GM19438 (cell line): ENCODE measurements around the gene TMEM72.

Source experiments
- ATAC-seq: cut with Tn5 transposase; IDR thresholded peaks from one replicate; pipeline ENCODE4 v1.9.1; 2021; ENCODE audit warnings: low read depth; ENCODE audit not compliant: unreplicated experiment

TMEM72 gene

DNA sequence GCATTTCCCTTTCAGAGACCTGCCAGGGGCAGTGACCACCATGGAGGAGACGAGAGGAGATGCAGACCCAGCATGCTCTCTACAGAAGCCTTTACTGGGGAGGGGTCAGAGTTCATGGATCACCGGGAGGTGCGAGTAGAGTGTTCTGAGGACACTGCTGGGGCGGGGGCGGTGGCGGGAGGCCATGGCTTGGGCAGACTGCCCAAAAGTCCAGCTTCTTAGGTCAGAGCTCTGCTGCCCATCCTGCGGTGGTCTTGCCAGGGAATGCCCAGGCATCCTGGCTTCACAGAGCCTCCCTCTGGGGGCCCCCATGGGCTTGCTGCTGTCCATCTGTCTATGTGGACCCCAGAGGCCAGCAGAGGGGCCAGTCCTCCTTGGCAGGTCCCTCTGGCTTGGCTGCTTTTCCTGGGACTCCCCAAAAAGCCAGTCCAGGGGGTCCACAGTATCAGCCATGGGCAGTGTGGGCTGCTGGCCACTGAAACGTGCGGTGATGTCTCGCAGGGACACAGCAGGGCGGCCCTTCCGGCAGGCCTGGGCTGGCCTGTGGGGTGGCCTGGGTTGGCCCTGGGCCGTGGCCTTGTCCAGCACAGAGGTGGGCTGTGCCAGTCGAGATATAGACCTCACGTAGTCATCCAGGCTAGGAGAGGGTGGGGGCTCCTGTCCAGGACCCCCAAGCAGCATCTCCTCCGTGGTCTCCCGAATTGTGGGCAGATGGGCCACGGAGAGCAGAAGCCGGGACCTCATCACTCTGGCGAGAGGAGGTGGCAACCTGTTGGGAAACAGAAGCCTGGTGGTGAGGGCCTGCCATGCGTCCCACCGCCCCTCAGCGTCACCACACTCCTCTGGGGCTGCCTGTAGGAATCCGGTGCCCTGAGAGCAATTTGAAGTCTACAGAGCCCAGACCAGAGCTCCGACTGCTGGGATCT, 66.4 kb downstream of the TMEM72 start:
- ATAC-seq, result no peak

DNA sequence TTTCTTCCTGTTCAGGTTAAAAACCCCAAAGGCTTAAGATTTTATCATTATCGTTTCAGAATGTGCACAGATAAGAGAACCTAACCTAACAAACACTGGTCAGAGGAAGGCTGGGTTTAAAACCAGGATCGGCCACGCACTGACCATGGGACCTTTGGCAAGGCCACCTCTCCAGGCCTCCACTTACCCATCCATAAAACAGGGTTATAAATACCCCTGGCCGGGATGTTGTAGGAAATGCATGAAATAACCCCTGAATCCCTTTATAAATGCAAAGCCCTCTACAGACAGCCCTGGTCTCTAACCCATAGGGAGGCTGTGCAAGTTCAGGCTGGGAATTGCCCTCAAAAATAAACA, 67.1 kb downstream of the TMEM72 start:
- no peak for ATAC-seq

DNA sequence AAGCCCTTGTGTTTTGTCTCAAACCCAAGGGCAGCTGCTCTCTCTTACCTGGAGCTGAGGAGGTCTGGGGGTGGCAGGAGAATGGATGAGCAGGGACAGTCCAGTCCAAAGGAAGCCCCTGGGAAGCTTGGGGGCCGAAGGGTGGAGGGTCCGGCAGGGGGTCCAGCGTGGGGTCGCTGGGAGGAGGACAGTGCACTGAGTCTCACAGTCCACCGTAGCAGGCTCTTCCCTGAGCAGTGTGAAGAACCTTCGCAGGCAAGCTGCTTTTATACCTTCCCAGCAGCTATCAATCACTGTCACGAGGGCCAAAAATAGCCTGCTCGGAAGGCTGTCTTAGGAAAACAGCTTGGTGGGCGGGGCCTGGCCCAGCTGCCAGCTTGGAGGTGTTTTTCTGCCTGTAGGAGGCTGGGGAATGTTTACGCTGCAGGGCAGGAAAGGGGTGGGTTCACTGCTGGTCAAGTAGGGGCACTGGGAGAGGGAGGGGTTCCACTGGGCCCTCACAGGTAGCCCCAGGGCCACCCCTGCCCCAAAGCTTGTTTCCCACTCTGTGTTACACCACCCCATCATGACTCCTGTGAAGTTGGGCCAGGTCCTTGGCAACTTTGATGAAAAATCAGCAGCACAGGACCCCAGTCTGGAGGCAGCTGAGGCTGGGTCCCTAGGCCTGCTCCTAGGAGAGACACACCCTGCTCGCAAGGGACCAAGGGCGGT, 67.6 kb downstream of the TMEM72 start, which contains the start of gene DEPP1:
Gene DEPP1, minus strand, starts transcription at position 240 of the 711 bp plus-strand sequence. CDS start 779 bp downstream, outside the sequence.
- ATAC-seq, result no peak

DNA sequence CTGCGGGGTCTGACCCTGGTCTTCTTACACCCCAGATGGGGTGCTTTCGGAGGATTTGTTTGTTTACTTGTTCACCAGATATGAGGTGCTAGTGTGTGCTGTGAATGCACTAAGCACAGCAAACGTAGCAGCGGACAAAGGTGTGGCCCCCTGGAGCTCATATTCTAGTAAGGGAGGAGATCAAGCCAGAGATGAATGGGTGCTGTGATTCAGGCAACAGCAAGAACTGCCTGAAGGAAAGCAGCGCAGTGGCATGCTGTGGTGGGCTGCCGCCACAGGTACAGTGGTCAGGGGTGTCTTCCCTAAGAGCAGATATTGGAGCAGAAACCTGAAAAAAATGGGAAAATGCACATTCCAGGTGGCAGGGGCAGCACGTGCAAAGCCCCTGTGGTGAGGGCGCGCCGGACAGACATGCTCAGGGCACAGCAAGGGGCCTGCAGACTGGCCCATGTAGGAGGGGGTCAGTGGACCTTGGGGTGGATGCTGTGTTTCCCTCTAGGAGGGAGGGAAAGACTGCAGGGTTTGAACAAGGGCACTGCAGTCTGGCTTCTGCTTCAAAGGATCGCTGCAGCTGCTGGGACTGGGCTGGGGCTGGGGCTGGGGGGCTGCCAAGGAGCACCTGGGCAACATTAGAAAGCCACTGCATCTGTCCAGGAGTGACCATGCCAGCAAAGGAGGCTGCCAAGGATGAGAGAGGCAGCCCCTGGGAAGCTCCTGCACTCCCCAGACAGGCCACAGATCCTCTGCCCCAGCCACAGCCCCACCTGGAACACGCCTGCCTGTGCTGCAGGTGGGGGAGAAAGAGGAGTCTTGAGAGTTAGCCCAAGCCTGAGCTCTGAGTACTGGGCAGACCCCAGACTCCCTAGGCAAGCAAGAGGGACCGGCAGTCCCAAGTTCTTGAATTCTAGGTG, 68.4 kb downstream of the TMEM72 start:
- ATAC-seq, result no peak

- ATAC-seq, result no peak
Measured at GRCh38 chr10:44980309-44981171, 69.4 kb downstream of the TMEM72 start.

DNA sequence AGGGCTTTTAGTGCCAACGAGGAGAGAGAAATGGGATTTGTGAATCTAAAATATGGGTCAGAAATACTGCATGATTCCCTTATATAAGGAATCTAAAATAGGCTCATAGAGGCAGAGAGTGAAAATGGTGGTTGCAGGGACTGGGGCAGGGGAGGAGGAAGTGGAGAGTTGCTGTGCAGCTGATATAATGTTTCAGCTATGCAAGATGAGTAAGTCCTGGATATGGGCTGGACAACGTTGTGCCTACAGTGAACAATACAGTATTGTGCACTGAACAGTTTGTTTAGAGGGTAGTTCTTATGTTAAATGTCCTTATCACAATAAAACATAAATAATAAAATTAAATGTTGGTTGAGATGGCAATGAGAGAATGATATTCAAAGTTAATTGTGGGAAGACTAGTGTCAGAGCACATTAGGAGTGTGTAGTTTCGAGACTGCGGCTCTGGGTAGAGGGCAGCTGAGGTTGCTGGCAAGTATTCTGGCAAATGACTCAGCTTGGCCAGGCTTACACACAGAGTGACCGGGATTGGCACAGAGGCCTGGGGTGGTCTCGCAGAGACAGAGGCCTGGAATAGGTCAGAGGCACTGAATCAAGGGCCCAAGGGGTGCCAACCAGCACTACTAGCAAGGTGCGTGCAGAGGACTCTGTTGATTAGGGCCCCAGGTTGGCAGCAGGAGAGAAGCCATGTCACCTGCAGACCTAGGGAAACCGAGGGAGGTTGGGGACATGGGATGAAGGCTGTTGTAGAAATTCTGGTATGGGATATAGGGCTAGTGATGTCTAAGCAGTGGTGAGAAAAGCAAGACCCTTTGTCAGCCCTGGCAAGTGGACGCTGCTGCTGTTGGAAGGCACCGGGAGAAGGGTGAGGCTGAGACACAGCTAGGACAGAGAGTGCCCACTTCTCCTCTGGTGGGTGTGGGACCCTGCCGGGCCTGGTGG, 70.3 kb downstream of the TMEM72 start:
- peak; percentile 54 for ATAC-seq

DNA sequence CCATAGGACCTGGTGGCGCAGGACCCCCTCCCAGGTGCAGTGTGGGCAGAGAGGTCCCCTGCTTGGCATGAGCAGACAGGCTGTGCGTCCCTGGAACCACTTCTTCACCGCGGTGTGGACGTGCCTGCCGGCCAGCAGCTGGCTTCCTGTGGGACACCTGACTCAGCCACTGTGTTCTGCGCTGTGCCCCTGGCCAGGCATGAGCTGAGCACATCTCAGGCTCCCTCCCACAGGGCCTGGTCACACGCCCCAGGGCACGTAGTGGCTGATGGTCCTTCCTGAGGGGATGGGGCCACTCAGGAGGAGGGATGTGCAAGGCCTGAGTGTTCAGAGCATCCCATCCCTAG, 71.0 kb downstream of the TMEM72 start:
- ATAC-seq, result no peak

DNA sequence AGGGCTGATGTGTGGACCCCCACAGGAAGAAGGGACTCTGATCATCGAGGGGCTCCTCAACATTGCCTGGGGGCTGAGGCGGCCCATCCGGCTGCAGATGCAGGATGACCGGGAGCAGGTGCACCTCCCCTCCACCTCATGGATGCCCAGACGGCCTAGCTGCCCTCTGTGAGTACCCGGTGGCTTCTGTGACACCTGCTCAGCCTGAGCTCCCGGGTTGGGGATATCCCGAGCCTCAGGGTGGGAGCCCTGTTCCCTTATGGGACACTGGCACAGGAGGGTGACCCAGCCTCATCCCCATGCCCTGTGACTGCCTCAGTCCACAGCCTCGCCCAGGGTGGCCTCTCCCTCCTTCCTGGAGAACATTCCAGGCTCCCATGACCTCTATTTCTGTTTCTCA, 71.4 kb downstream of the TMEM72 start:
- no peak for ATAC-seq

DNA sequence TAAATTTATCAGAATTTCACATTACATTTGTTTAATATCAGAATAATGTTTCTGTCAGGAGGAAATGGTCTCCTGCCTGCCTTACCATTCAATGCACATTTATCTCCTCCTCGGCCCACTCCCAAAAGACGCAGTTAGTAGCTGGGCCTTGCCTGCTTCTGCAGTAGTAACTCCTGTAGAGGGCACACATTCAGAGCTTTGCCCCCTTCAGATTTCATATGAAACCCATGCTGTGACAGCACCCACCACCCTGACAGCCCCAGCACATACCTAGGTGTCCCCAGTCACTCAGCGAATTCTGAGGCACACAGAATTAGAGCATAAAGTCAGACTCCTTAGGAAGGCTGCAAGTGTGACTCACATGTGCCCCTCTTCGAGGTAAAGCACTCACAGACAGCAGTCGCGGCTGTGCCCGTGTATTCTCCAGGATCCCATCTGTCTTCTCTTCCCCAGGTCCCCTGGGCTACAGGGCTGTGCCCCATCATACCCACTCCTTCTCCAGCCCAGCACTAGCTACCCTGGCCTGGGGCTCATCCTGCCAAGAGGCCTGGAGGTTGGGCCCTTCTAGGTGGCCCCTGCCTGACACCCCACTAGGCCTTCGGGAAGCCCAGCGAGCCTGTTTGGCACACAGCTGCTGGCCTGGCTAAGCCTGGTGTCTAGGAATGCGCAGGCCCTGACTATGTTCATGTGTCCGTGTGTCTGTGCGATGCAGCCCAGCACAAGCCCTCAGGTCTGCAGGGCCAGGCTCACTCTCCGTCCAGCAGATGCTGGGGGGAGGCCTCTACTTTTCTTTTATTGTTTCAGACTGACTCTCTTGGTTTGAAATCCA, 72.1 kb downstream of the TMEM72 start:
- ATAC-seq, result no peak

GRCh38 chr10:44983895-44984278, 72.8 kb downstream of the TMEM72 start:
- ATAC-seq, result no peak

- ATAC-seq, result no peak
Measured at GRCh38 chr10:44984671-44985101, 73.5 kb downstream of the TMEM72 start.

GRCh38 chr10:44985175-44985681, 74.1 kb downstream of the TMEM72 start:
- no peak for ATAC-seq

DNA sequence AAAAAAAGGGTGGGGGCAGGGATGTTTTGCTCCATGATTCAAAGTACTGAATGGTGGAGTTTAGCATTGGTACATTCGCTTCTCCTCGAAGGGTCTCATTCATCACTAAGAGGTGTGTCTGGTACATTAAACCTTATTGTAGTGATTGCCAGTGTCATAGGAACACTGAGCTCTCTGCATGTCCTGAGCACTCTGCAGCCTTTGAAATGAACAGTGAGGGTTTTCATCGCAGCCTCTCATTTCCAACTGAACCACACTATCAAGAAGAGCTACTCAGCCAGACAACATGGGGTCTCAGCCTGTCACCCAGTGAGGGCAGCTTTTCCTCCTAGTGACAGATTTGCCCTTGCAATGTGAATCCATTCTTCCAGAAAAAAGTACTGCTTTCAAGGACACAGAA, 75.0 kb downstream of the TMEM72 start:
- ATAC-seq, result no peak
